Epithelial cell of proximal tubule (primary cell): ENCODE data around the gene STAM. TPM values are rescaled to one million over a fixed set of nuclear protein-coding genes. Genes with fewer than 3 reads are reported as not detected.
A peak's percentile ranks its signal among the peaks of the same experiment; 100 is the strongest.

Experiments used
- DNase-seq: peaks from one replicate; pipeline ENCODE4 v3.0.0-alpha.2; 2011; ENCODE audit warnings: low read depth
- H3K4me3 ChIP-seq: 2 replicates; pipeline ENCODE4 v1.5.1; 2011; ENCODE audit warnings: low read depth, mild to moderate bottlenecking, low read length
- total RNA-seq: library from RNA; depleted of rRNA; stranded (reverse); fragments of >200 nt; gene quantifications from 2 replicates; pipeline ENCODE4 v1.2.3, GENCODE V29; 2015
- TF ChIP-seq, protein P1 (sequence below): conservative IDR thresholded peaks from 2 replicates; pipeline ENCODE4 v1.5.1; 2012; ENCODE audit warnings: low read depth, mild to moderate bottlenecking, low read length

Gene STAM
- total RNA-seq, 1 donor from 2014 or later: 21.6 TPM

DNA sequence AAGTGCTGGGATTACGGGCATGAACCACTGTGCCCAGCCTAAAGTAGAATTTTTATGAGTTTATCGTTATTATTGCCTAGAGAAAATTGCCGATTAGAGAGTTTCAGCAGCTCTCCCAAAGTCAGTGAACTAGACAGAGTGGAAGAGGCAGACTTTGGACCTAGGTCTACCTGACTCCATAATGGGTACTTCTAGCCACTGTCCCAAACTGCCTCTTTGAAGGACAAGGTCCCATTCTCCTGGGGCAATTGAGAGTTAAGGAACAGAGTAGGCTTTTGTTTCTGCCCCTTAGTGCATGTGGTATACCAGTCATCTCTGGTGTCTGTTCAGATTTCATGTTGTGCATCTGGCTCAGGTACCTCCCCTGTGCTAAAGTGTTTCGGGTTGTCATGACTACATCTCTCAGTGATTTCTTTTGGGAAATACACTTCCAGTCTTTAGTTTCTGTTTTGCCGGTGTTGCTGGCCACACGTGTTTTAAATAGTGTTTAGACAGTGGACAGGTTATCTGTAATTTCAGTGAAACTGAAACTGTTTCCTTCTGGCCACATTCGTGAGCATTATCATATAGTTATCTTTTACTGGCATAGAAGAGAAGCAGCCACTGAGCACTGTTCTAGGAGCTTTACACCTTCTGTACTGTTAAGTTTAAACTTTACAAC lies 112.7 kb downstream of the STAM start:
- no peak for DNase-seq
- TF ChIP-seq, protein P1, sequence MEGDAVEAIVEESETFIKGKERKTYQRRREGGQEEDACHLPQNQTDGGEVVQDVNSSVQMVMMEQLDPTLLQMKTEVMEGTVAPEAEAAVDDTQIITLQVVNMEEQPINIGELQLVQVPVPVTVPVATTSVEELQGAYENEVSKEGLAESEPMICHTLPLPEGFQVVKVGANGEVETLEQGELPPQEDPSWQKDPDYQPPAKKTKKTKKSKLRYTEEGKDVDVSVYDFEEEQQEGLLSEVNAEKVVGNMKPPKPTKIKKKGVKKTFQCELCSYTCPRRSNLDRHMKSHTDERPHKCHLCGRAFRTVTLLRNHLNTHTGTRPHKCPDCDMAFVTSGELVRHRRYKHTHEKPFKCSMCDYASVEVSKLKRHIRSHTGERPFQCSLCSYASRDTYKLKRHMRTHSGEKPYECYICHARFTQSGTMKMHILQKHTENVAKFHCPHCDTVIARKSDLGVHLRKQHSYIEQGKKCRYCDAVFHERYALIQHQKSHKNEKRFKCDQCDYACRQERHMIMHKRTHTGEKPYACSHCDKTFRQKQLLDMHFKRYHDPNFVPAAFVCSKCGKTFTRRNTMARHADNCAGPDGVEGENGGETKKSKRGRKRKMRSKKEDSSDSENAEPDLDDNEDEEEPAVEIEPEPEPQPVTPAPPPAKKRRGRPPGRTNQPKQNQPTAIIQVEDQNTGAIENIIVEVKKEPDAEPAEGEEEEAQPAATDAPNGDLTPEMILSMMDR: no peak
- H3K4me3 ChIP-seq: peak overlapping the region; percentile 9

DNA sequence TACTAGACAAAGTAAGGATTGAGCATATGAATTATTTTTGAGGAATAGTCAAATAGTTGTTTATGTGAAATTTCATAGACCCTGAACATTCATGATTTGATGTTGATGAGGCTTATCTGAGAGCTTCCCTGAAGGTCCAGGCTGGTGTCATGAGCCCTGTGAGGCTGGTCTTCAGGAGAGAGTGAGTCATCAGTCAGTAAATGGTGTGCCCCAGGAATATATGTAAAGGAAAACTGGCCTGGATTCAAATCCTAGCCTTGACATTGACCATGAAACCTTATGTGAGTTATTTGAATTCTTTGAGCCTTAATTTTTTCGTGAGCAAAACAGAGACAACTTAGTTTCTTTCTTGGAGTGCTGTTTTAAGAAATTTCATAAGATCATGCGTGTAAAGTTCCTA lies 114.2 kb downstream of the STAM start:
- no peak for DNase-seq
- H3K4me3 ChIP-seq: no peak overlapping the region
- TF ChIP-seq, protein P1: no peak

DNA sequence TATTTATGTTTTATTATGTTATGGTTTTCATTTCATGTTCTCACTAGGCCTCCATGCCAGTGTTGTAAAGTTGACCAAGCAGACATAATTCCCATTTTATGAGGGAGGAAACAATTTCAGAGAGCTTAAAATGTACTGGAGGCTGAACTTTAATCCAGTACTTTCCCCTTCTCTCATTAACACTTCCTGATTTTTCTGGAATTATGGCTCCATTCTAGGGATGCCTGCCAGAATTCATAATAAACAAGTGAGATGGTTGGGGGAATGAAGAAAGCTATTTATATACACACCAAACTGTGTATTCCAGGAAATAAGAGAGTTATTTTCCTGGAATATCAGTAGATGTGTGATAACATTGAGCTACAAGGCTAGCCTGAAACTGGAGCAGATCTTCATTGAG lies 114.9 kb downstream of the STAM start:
- TF ChIP-seq, protein P1: no peak
- DNase-seq: no peak
- H3K4me3 ChIP-seq: no peak overlapping the region

DNA sequence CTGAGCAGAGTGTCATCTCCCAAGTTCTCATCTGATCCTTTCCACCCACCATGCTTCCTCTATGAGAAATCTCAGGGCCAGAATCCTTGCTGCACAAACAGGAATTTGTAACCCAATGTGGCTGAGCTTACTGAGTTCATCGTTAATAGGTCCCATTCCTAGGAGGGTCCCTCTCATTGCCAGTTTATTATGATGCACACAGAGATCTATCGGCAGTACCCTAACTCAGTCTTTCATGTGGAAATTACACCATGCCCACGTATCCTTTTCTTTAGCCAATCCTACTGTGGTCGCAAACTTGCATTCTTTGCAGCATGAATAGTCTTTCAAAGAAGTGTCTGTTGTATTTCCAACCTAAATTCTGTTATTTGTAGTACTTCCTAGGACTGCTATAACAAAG lies 120.2 kb downstream of the STAM start:
- TF ChIP-seq, protein P1: no peak
- H3K4me3 ChIP-seq: no peak overlapping the region
- DNase-seq: no peak

DNA sequence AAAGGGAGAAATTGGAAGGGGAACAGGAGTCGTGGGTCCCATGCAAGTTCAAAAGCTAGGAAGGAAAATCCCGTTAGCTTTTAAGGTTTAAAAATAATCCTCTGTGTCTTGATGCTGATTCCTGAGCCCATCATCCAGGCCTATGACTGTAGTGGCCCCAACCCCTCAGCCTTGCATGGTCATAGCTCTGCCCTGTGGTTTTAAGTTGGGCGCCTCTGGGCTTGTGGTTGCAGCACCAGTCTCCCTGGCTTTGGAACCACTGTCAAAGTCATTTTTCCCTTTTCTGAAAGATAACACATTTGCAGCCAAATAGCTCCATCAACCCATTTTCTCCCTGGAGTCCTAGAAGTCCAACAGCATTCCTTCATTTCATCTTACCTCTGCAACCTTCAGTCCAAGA lies 121.7 kb downstream of the STAM start:
- TF ChIP-seq, protein P1: no peak
- no peak overlapping the region for H3K4me3 ChIP-seq
- DNase-seq: no peak

Other genes with a start within 250 kb of the STAM start
- gene ST8SIA6, start 189.6 kb upstream of the STAM start, total RNA-seq: 0.23 TPM in 1 of 2 replicates, not detected in the other
- gene HACD1, start 26.8 kb upstream of the STAM start, total RNA-seq: 17.3 and 22.7 TPM in 2 replicates
- 0.07 and 0.17 TPM in 2 replicates for gene TMEM236, start 108.0 kb downstream of the STAM start, total RNA-seq
- not detected in 2 replicates for gene MRC1, start 165.2 kb downstream of the STAM start, total RNA-seq